ENCODE data around the gene SEMA3F. TPM values are rescaled to one million over a fixed set of nuclear protein-coding genes. Genes with fewer than 3 reads are reported as not detected.

SEMA3F gene
- total and polyA plus RNA-seq, 2 experiments from 2014 or later: 13.9 to 15.5 TPM

DNA sequence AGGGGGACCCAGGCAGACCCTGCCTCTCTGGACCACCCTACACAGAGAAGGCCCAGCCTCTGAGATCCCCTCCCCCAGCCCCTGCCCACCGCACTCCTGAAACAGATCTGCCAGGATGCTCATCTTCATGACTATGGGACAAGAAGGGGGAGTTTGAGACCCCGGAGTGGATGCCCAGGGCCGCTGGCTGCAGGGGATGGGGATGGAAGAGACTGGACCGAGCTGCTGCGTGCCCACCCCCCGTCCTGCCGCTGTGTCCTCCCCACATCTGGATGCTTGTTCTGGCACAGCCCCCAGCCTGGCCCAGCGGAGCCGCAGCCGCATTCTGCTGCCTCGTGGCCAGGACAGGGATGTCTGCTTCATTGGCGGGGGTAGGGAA, 30.3 kb upstream of the SEMA3F start:
- Histone ChIP-seq H3K4me2 (peak overlapping the region; percentile 54), H2AFZ (no peak overlapping the region), H3K4me1 (ENCODE audit: insufficient read depth) (peaks cover 52% of the 10 kb centered on the region)

DNA sequence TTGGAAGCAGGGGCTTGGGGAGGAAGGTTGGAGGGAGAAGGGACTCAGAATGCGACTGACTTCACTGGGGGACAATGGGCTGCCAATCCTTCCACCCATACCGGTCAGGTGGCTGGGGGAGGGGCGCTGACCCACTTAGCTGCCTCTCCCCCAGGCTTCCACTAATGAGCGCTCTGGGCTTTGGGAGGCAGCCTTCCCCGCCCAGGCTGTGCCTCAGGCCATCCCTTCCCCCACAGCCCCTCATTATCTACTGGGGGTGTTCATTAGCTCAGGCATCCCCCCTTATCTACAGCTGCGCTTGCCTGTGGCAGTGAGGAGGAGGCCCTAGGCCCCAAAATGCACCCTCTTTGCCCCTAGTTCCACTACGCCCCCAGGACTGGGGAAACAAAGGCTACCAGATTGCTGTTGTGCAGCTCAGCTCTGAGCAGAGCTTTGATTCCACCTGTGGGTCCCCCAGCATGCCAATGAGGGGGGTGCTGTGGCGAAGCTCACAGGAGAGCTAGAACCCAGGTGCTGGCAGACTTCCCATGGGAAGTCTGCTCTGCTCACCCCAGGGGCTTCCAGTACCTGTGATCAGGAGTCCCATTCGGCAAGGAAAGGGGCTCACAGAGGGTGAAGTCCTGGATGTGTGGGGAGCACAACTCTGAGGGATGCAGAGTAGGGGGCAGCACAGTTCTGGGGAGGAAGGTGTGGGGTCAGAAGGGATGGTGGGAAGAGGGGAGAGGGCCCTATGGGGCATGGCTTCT, 29.4 kb upstream of the SEMA3F start:
- H3K9me3 ChIP-seq (ENCODE audit: low read depth): no peaks in the 10 kb centered on the region
- H3K4me3 ChIP-seq: no peak overlapping the region
- H3K79me2 ChIP-seq: no peaks in the 10 kb centered on the region
- H3K36me3 ChIP-seq (replicated peaks; ENCODE audit: insufficient read depth, low read depth): no peaks in the 10 kb centered on the region
- TF ChIP-seq EZH2 (IDR thresholded peaks at IDR 0.05; ENCODE audit: borderline replicate concordance): no peak
- TF ChIP-seq EZH2phosphoT487 (IDR thresholded peaks at IDR 0.05; ENCODE audit: low read depth, severe bottlenecking, unreplicated experiment): no peak
- TF ChIP-seq, protein P1, sequence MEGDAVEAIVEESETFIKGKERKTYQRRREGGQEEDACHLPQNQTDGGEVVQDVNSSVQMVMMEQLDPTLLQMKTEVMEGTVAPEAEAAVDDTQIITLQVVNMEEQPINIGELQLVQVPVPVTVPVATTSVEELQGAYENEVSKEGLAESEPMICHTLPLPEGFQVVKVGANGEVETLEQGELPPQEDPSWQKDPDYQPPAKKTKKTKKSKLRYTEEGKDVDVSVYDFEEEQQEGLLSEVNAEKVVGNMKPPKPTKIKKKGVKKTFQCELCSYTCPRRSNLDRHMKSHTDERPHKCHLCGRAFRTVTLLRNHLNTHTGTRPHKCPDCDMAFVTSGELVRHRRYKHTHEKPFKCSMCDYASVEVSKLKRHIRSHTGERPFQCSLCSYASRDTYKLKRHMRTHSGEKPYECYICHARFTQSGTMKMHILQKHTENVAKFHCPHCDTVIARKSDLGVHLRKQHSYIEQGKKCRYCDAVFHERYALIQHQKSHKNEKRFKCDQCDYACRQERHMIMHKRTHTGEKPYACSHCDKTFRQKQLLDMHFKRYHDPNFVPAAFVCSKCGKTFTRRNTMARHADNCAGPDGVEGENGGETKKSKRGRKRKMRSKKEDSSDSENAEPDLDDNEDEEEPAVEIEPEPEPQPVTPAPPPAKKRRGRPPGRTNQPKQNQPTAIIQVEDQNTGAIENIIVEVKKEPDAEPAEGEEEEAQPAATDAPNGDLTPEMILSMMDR (IDR thresholded peaks at IDR 0.05; ENCODE audit: poor library complexity): no peak
- peak overlapping the region; percentile 43 for H3K27ac ChIP-seq
- no peak overlapping the region for H2AFZ ChIP-seq
- no peaks in the 10 kb centered on the region for H3K9me2 ChIP-seq (replicated peaks; ENCODE audit: insufficient read depth)
- H4K20me1 ChIP-seq (ENCODE audit: insufficient read depth, poor library complexity, severe bottlenecking): peaks cover 12% of the 10 kb centered on the region
- WGBS (ENCODE audit: low lambda C conversion rate, missing lambda C conversion rate): 68% methylated on average over 7 of the region's 9 CpGs
- H3K4me2 ChIP-seq: peak overlapping the region; percentile 52
- no peak for DNase-seq (ENCODE audit: low spot score)
- H3K27me3 ChIP-seq: no peaks in the 10 kb centered on the region
- H3K4me1 ChIP-seq (ENCODE audit: insufficient read depth): peaks cover 52% of the 10 kb centered on the region

More for the DNA sequence above, 30.3 kb upstream of the SEMA3F start:
- Histone ChIP-seq H3K79me2 (no peaks in the 10 kb centered on the region), H3K27me3 (no peaks in the 10 kb centered on the region), H3K9me2 (replicated peaks; ENCODE audit: insufficient read depth) (no peaks in the 10 kb centered on the region), H4K20me1 (ENCODE audit: insufficient read depth, poor library complexity, severe bottlenecking) (peaks cover 15% of the 10 kb centered on the region), H3K9me3 (ENCODE audit: low read depth) (no peaks in the 10 kb centered on the region), H3K27ac (peak overlapping the region; percentile 78), H3K4me3 (no peak overlapping the region), H3K36me3 (replicated peaks; ENCODE audit: insufficient read depth, low read depth) (no peaks in the 10 kb centered on the region)
- DNase-seq (ENCODE audit: low spot score): no peak
- TF ChIP-seq EZH2phosphoT487 (IDR thresholded peaks at IDR 0.05; ENCODE audit: low read depth, severe bottlenecking, unreplicated experiment) (no peak), EZH2 (IDR thresholded peaks at IDR 0.05; ENCODE audit: borderline replicate concordance) (no peak)
- TF ChIP-seq, protein P1 (IDR thresholded peaks at IDR 0.05; ENCODE audit: poor library complexity): no peak
- 47% methylated on average over 12 of the region's 12 CpGs for WGBS (ENCODE audit: low lambda C conversion rate, missing lambda C conversion rate)

DNA sequence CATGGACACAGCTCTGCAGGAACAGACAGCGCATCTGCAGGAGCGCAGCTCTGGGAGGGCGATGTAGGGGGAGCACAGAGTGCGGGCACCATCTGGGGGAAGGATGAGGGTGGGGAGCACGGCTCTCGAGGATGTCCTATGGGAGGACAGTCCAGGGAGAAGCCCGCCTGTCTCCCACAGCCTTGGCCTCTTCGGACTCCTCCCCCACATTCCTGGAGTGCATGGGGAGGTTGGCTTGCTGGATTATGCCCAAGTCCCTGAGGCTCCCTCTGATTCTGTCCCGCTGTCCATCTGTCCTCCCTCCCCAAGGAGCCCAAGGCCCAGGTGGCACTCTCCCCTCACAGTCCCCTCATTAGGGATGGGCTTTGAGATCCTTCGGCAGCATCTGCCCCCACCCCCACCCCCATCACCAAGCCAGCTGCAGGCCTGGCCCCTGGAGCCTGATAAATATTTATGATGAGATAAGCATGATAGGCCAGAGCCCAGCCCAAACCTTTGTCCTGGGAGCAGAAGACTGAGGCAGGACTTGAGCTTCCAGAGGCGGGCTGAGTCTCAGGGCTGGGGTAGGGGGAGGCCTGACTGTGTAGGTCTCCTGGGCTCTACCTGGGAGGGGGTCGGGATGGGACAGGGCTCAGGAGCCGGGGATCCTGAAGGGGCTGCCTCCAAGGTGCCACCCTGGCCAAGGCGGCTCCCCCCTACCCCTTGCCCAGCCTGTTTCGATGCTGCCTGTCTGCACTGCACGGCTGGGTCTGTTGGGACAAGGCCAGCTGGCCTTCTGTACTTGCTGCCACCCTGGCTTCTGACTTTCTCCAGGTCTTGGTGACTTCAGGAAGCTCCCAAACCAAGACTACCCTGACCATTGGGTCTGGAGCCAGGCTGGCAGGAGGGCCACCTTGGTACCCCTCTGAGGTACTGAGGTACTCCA, 28.6 kb upstream of the SEMA3F start:
- peak overlapping the region; percentile 52 for H3K4me2 ChIP-seq

More for the DNA sequence above, 28.6 kb upstream of the SEMA3F start:
- no peaks in the 10 kb centered on the region for H3K79me2 ChIP-seq
- peaks cover 4% of the 10 kb centered on the region for H4K20me1 ChIP-seq (ENCODE audit: insufficient read depth, poor library complexity, severe bottlenecking)
- no peak overlapping the region for H3K4me3 ChIP-seq
- no peak overlapping the region for H2AFZ ChIP-seq
- H3K9me3 ChIP-seq (ENCODE audit: low read depth): no peaks in the 10 kb centered on the region
- DNase-seq (ENCODE audit: low spot score): peak; percentile 55
- H3K27ac ChIP-seq: peak overlapping the region; percentile 43
- no peak for TF ChIP-seq EZH2phosphoT487 (IDR thresholded peaks at IDR 0.05; ENCODE audit: low read depth, severe bottlenecking, unreplicated experiment)
- TF ChIP-seq, protein P1 (IDR thresholded peaks at IDR 0.05; ENCODE audit: poor library complexity): no peak
- TF ChIP-seq EZH2 (IDR thresholded peaks at IDR 0.05; ENCODE audit: borderline replicate concordance): no peak
- peaks cover 52% of the 10 kb centered on the region for H3K4me1 ChIP-seq (ENCODE audit: insufficient read depth)
- H3K36me3 ChIP-seq (replicated peaks; ENCODE audit: insufficient read depth, low read depth): no peaks in the 10 kb centered on the region
- H3K9me2 ChIP-seq (replicated peaks; ENCODE audit: insufficient read depth): no peaks in the 10 kb centered on the region
- no peaks in the 10 kb centered on the region for H3K27me3 ChIP-seq
- 53% methylated on average over 16 of the region's 16 CpGs for WGBS (ENCODE audit: low lambda C conversion rate, missing lambda C conversion rate)
